Neural cell (in vitro differentiated cells): ENCODE measurements around the gene WDR55.

Experiments
- EP300 ChIP-seq: fragments of 450-650 bp; conservative IDR thresholded peaks from 2 replicates; pipeline ENCODE4 v1.6.1; 2014; ENCODE audit warnings: antibody characterized with exemption, mild to moderate bottlenecking, moderate library complexity; ENCODE audit not compliant: poor library complexity, severe bottlenecking
- EZH2 ChIP-seq: fragments of 200-600, 300-800 bp; shearing (Covaris generic), sonication (generic); IDR thresholded peaks from 2 replicates; pipeline ENCODE4 v1.6.1; 2014; ENCODE audit warnings: antibody characterized with exemption, low read length, borderline replicate concordance, mild to moderate bottlenecking; ENCODE audit not compliant: insufficient read depth, poor library complexity, severe bottlenecking
- MXI1 ChIP-seq: fragments of 450-650 bp; conservative IDR thresholded peaks from 2 replicates; pipeline ENCODE4 v1.6.1; 2014; ENCODE audit warnings: antibody characterized with exemption, mild to moderate bottlenecking; ENCODE audit not compliant: poor library complexity, severe bottlenecking
- POLR2AphosphoS5 ChIP-seq: IDR thresholded peaks from 2 replicates; pipeline ENCODE4 v1.6.1; 2012
- RAD21 ChIP-seq: fragments of 450-650 bp; conservative IDR thresholded peaks from 2 replicates; pipeline ENCODE4 v1.6.1; 2014; ENCODE audit warnings: antibody characterized with exemption, mild to moderate bottlenecking, moderate library complexity
- REST ChIP-seq: IDR thresholded peaks from 2 replicates; pipeline ENCODE4 v1.6.1; 2012; ENCODE audit warnings: borderline replicate concordance
- SMC3 ChIP-seq: fragments of 450-650 bp; conservative IDR thresholded peaks from 2 replicates; pipeline ENCODE4 v1.6.1; 2014; ENCODE audit warnings: antibody characterized with exemption, mild to moderate bottlenecking, moderate library complexity; ENCODE audit not compliant: poor library complexity
- TAF1 ChIP-seq: IDR thresholded peaks from 2 replicates; pipeline ENCODE4 v1.6.1; 2012; ENCODE audit warnings: low read depth
- TF ChIP-seq, protein P1 (sequence below): fragments of 450-650 bp; IDR thresholded peaks from 2 replicates; pipeline ENCODE4 v1.5.1; 2014; ENCODE audit warnings: antibody characterized with exemption, mild to moderate bottlenecking, moderate library complexity; ENCODE audit not compliant: poor library complexity, severe bottlenecking

DNA sequence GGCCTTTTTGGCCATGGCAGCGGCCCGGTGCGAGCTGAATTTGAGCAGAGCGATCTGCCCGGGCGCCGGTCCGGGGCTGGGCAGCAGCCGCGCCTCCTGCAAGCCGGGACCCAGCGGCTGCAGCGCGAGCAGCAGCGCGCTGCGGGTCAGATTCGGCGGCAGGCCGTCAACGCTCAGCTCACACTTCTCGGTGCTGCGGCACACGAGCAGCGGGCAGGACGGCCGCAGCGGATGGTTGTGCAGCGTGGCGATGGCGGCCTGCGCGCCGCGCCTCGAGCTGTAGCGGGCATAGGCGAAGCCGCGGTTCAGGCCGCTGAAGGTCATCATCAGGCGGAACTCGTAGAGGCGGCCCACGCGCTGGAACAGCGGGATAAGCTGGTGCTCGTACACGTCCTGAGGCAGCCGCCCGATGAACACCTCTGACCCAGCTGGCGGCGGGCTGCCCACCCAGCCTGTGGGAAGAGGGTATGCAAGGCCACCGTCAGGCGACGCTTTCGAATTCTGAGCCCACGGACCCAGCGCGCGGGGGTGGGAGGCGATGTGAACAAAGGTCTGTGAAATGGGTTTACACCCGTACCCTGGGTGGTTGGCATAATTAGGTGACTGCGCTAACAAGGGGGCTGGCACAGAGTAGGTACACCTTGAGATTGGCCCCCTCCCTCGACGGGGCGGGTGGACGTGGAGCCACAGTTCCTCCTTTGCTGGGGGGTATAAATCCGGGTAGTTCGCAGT, 7.9 kb downstream of the WDR55 start:
- TF ChIP-seq, protein P1, sequence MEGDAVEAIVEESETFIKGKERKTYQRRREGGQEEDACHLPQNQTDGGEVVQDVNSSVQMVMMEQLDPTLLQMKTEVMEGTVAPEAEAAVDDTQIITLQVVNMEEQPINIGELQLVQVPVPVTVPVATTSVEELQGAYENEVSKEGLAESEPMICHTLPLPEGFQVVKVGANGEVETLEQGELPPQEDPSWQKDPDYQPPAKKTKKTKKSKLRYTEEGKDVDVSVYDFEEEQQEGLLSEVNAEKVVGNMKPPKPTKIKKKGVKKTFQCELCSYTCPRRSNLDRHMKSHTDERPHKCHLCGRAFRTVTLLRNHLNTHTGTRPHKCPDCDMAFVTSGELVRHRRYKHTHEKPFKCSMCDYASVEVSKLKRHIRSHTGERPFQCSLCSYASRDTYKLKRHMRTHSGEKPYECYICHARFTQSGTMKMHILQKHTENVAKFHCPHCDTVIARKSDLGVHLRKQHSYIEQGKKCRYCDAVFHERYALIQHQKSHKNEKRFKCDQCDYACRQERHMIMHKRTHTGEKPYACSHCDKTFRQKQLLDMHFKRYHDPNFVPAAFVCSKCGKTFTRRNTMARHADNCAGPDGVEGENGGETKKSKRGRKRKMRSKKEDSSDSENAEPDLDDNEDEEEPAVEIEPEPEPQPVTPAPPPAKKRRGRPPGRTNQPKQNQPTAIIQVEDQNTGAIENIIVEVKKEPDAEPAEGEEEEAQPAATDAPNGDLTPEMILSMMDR: no peak
- no peak for TF ChIP-seq EP300
- TF ChIP-seq POLR2AphosphoS5: no peak
- TF ChIP-seq EZH2: no peak
- no peak for TF ChIP-seq REST
- TF ChIP-seq TAF1: no peak
- TF ChIP-seq RAD21: no peak
- TF ChIP-seq MXI1: no peak
- TF ChIP-seq SMC3: no peak
